WTC11 (cell line): Measurements from ENCODE around the gene ZNF382. TPM values are rescaled to one million over a fixed set of nuclear protein-coding genes. Genes with fewer than 3 reads are reported as not detected.

ENCODE experiments used
- ATAC-seq: fragments of 200-7000 bp; cut with Tn5 transposase; 2 replicates; pipeline ENCODE4 v1.10.0; 2021; ENCODE audit warnings: mild to moderate bottlenecking, moderate library complexity
- CTCF ChIA-PET: fragments of 300-600 bp; sonication (Branson Sonifier 250); formaldehyde crosslinking; loops from one replicate; lab custom pipeline; 2021; ENCODE audit warnings: antibody characterized with exemption; lab: Charles Lee
- POLR2A ChIA-PET: fragments of 350-600 bp; sonication (Branson Sonifier 250); formaldehyde crosslinking; loops from one replicate; lab custom pipeline; 2021; ENCODE audit warnings: antibody characterized with exemption; lab: Charles Lee
- DNase-seq: peaks from one replicate; pipeline ENCODE4 v3.0.0; 2021; ENCODE audit warnings: low spot score
- H3K27ac Mint-ChIP-seq: 2 replicates; pipeline ENCODE4 v1.8.0; 2021; ENCODE audit warnings: mixed read lengths
- H3K27me3 Mint-ChIP-seq: 2 replicates; pipeline ENCODE4 v1.8.0; 2021; ENCODE audit warnings: low read depth, mild to moderate bottlenecking, moderate library complexity, mixed read lengths
- H3K36me3 Mint-ChIP-seq: 2 replicates; pipeline ENCODE4 v1.8.0; 2021; ENCODE audit warnings: mixed read lengths
- H3K4me1 Mint-ChIP-seq: 2 replicates; pipeline ENCODE4 v1.8.0; 2022; ENCODE audit warnings: mixed read lengths
- H3K4me3 Mint-ChIP-seq: 2 replicates; pipeline ENCODE4 v1.8.0; 2021; ENCODE audit warnings: mild to moderate bottlenecking, moderate library complexity, mixed read lengths
- H3K9me3 Mint-ChIP-seq: 2 replicates; pipeline ENCODE4 v1.8.0; 2021; ENCODE audit warnings: mixed read lengths
- ARID4B ChIP-seq: sonication (generic); formaldehyde crosslinking; IDR thresholded peaks from 2 replicates; pipeline ENCODE4 v1.8.0; 2023; ENCODE audit warnings: missing genetic modification reagents, mild to moderate bottlenecking, borderline replicate concordance
- E2F5 ChIP-seq: sonication (generic); formaldehyde crosslinking; IDR thresholded peaks from 2 replicates; pipeline ENCODE4 v1.8.1; 2022; ENCODE audit warnings: mild to moderate bottlenecking, moderate library complexity, missing genetic modification reagents
- GRHL2 ChIP-seq: fragments of 250-450 bp; sonication (Bioruptor Pico); IDR thresholded peaks from 2 replicates; pipeline ENCODE4 v1.8.0; 2022; ENCODE audit warnings: mild to moderate bottlenecking, moderate library complexity; ENCODE audit not compliant: insufficient replicate concordance, severe bottlenecking
- IRF1 ChIP-seq: sonication (generic); formaldehyde crosslinking; IDR thresholded peaks from 2 replicates; pipeline ENCODE4 v1.8.0; 2023; ENCODE audit warnings: missing genetic modification reagents
- MYBL2 ChIP-seq: sonication (generic); formaldehyde crosslinking; IDR thresholded peaks from 2 replicates; pipeline ENCODE4 v1.8.1; 2023; ENCODE audit warnings: mild to moderate bottlenecking, moderate library complexity, missing genetic modification reagents
- NR3C1 ChIP-seq: sonication (generic); formaldehyde crosslinking; conservative IDR thresholded peaks from 2 replicates; pipeline ENCODE4 v1.8.1; 2023; ENCODE audit warnings: low read depth, mild to moderate bottlenecking, missing genetic modification reagents
- OVOL2 ChIP-seq: fragments of 250-450 bp; sonication (Bioruptor Pico); IDR thresholded peaks from 2 replicates; pipeline ENCODE4 v1.9.0; 2021; ENCODE audit warnings: mild to moderate bottlenecking, borderline replicate concordance
- PRRX2 ChIP-seq: fragments of 250-450 bp; sonication (Bioruptor Pico); IDR thresholded peaks from 2 replicates; pipeline ENCODE4 v1.8.0; 2021; ENCODE audit warnings: mild to moderate bottlenecking
- SP1 ChIP-seq: sonication (generic); formaldehyde crosslinking; conservative IDR thresholded peaks from 2 replicates; pipeline ENCODE4 v1.8.1; 2022; ENCODE audit warnings: missing genetic modification reagents
- TEAD1 ChIP-seq: sonication (generic); formaldehyde crosslinking; IDR thresholded peaks from 2 replicates; pipeline ENCODE4 v1.8.0; 2022; ENCODE audit warnings: mild to moderate bottlenecking, missing genetic modification reagents
- USF1 ChIP-seq: sonication (generic); formaldehyde crosslinking; IDR thresholded peaks from 2 replicates; pipeline ENCODE4 v1.8.0; 2022; ENCODE audit warnings: mild to moderate bottlenecking, missing genetic modification reagents
- USF2 ChIP-seq: sonication (generic); formaldehyde crosslinking; IDR thresholded peaks from 2 replicates; pipeline ENCODE4 v1.8.1; 2023; ENCODE audit warnings: mild to moderate bottlenecking, missing genetic modification reagents, moderate library complexity
- ZNF317 ChIP-seq: sonication (generic); formaldehyde crosslinking; IDR thresholded peaks from 2 replicates; pipeline ENCODE4 v1.8.1; 2023; ENCODE audit warnings: low read depth, mild to moderate bottlenecking, moderate library complexity, missing genetic modification reagents, borderline replicate concordance
- ZNF396 ChIP-seq: fragments of 250-450 bp; sonication (Bioruptor Pico); IDR thresholded peaks from 2 replicates; pipeline ENCODE4 v1.8.0; 2021; ENCODE audit warnings: mild to moderate bottlenecking, moderate library complexity, borderline replicate concordance
- ZNF423 ChIP-seq: fragments of 250-450 bp; sonication (Bioruptor Pico); IDR thresholded peaks from 2 replicates; pipeline ENCODE4 v2.1.2; 2022; ENCODE audit warnings: mild to moderate bottlenecking, moderate library complexity
- total RNA-seq: library from RNA; stranded (reverse); gene quantifications from 3 replicates; pipeline ENCODE4 v1.2.3, GENCODE V29; 2021
- TF ChIP-seq, protein P1 (sequence below): sonication (generic); formaldehyde crosslinking; IDR thresholded peaks from 2 replicates; pipeline ENCODE4 v1.8.1; 2022; ENCODE audit warnings: mild to moderate bottlenecking, missing genetic modification reagents, moderate library complexity, borderline replicate concordance
- TF ChIP-seq, protein P2 (sequence below): sonication (generic); formaldehyde crosslinking; conservative IDR thresholded peaks from 2 replicates; pipeline ENCODE4 v1.8.1; 2022; ENCODE audit warnings: mild to moderate bottlenecking, missing genetic modification reagents
- TF ChIP-seq, protein P3 (sequence below): sonication (generic); formaldehyde crosslinking; IDR thresholded peaks from 2 replicates; pipeline ENCODE4 v1.8.0; 2022; ENCODE audit warnings: mild to moderate bottlenecking, missing genetic modification reagents

Gene ZNF382
- total RNA-seq, 1 experiment from 2014 or later: 8.2 TPM

DNA sequence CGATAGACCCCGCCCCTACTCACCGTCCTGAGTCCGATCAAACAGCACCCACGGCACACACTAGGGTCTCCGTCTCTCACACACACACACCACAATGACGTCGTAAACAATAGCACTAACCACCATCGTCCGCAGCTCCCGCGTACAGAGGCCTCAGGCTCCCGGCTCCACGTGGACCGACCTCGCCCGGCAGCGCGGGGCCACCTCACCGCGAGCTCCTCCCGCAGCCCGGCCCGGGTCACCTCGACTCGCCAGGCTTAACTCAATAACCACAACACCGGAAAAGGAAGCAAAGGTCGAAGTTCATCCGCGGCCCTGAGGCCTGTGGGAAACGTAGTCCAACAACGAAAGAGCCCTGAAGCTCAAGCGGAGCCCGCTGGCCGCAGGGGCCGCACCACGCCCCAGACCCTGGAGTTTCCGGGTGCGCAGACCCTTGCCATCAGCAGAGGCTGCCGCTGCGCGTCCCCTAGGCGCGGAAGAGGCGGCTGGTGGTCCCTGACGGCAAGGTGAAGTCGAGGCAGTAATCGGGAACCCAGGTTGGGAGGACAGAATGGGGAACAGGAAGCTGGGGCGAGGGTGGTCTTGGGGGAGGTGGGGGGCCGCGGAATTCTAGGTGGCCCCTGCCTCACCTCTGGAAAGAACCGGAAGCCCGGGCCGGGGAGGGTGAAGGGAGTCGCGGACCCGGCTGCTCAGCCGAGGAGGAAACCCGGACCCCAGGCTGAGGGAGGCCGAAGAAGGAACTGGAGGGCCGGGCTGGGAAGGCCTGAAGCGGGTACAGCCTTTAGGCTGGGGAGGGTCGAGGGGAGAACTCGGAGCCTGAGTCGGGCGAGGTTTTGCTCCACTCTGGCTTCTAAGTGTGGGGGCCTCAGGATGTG, 31.9 kb upstream of the ZNF382 start, which contains the start of gene ZNF529 (continued):
- TF ChIP-seq ZNF396 (CRISPR knock-in tag): no peak
- no peak for TF ChIP-seq ZNF317 (CRISPR knock-in tag)
- peak; percentile 77; the same call in 1 of the 2 replicates for TF ChIP-seq IRF1
- TF ChIP-seq SP1 (CRISPR knock-in tag): peak; percentile 72
- peak; percentile 94 for TF ChIP-seq ARID4B (CRISPR knock-in tag)
- no peak for TF ChIP-seq E2F5 (CRISPR knock-in tag)
- TF ChIP-seq, protein P1, sequence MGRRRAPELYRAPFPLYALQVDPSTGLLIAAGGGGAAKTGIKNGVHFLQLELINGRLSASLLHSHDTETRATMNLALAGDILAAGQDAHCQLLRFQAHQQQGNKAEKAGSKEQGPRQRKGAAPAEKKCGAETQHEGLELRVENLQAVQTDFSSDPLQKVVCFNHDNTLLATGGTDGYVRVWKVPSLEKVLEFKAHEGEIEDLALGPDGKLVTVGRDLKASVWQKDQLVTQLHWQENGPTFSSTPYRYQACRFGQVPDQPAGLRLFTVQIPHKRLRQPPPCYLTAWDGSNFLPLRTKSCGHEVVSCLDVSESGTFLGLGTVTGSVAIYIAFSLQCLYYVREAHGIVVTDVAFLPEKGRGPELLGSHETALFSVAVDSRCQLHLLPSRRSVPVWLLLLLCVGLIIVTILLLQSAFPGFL (CRISPR knock-in tag): no peak
- peak; percentile 56; the same call in 1 of the 2 replicates for TF ChIP-seq USF1
- TF ChIP-seq ZNF423 (CRISPR knock-in tag): no peak; the same call in 1 of the 2 replicates
- TF ChIP-seq, protein P2, sequence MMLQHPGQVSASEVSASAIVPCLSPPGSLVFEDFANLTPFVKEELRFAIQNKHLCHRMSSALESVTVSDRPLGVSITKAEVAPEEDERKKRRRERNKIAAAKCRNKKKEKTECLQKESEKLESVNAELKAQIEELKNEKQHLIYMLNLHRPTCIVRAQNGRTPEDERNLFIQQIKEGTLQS (CRISPR knock-in tag): no peak
- peak; percentile 45; the same call in 1 of the 2 replicates for TF ChIP-seq USF2 (CRISPR knock-in tag)
- peak; percentile 61; the same call in 1 of the 2 replicates for TF ChIP-seq TEAD1 (CRISPR knock-in tag)

DNA sequence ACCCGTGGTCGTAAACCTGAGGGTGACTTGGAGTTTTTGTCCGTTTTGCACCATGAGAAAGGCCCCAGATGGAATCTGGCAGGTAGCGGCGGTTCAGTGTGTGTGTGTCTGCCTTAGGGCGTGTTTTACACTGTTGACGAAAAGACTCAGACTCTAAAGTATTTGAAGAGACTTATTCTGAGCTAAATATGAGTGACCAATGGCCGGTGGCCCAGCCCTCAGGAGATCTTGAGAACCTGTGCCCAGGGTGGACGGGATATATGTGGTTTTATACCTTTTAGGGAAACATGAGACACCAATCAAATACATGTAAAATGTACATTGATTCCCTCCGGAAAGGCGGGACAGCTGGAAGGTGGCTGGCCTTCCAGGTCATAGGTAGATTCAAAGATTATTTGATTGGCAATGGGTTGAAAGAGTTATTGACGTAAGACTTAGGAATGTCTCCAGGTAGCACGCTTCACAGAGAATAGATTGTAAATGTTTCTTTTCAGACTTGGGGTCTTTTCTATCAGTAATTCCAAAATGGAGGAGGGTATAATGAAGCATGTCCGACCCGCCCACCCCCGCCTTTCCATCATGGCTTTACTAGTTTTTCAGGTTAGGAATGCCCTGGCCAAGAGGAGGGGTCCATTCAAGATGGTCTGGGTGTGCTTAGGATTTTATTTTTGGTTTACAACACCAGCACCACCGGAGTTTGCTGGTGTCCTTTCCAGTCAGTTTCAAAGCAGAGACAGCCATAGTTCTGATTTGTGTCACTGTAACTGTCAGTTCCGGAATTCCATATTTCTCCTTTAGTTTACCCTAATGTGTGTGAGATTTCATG, 31.0 kb upstream of the ZNF382 start:
- CTCF ChIA-PET: no interaction called here
- no peak for DNase-seq
- peaks cover 20% of the 10 kb centered on the region for H3K36me3 Mint-ChIP-seq
- TF ChIP-seq MYBL2: no peak
- no peak for TF ChIP-seq OVOL2 (CRISPR knock-in tag)
- no peak for TF ChIP-seq GRHL2 (CRISPR knock-in tag)
- no peak for TF ChIP-seq USF1
- TF ChIP-seq, protein P3, sequence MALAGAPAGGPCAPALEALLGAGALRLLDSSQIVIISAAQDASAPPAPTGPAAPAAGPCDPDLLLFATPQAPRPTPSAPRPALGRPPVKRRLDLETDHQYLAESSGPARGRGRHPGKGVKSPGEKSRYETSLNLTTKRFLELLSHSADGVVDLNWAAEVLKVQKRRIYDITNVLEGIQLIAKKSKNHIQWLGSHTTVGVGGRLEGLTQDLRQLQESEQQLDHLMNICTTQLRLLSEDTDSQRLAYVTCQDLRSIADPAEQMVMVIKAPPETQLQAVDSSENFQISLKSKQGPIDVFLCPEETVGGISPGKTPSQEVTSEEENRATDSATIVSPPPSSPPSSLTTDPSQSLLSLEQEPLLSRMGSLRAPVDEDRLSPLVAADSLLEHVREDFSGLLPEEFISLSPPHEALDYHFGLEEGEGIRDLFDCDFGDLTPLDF: no peak
- TF ChIP-seq NR3C1 (CRISPR knock-in tag): no peak
- no peak for TF ChIP-seq TEAD1 (CRISPR knock-in tag)
- no peak for TF ChIP-seq SP1 (CRISPR knock-in tag)
- TF ChIP-seq PRRX2 (CRISPR knock-in tag): no peak
- TF ChIP-seq, all 79 proteins: peak for 0
- H3K4me1 Mint-ChIP-seq: peaks cover 18% of the 10 kb centered on the region
- peak overlapping the region; percentile 97 for H3K27ac Mint-ChIP-seq
- no peaks in the 10 kb centered on the region for H3K27me3 Mint-ChIP-seq
- H3K4me3 Mint-ChIP-seq: peak overlapping the region; percentile 90
- no peaks in the 10 kb centered on the region for H3K9me3 Mint-ChIP-seq
- POLR2A ChIA-PET: interaction anchor here (0.6 to 2.0 kb wide), 3 partner anchors 45 to 627 kb away, joined by 3 to 14 read pairs (median 5); partner anchors contain the start of genes ZNF260 and ZNF461
- ATAC-seq: no peak
